Astrocyte (in vitro differentiated cells and primary cell): ENCODE data around the gene ZBTB2. TPM values are rescaled to one million over a fixed set of nuclear protein-coding genes. Genes with fewer than 3 reads are reported as not detected.
A peak's percentile ranks its signal among the peaks of the same experiment; 100 is the strongest.

ENCODE experiments used
- DNase-seq: peaks from one replicate; pipeline ENCODE4 v3.0.0-alpha.2; 2010; ENCODE audit warnings: low read depth
- FAIRE-seq: peaks from 2 replicates; lab custom pipeline; 2011; peaks lifted over from hg19 to GRCh38; lab: Jason Lieb, UNC
- H2AFZ ChIP-seq: 2 replicates; pipeline ENCODE4 v1.6.0; 2012; ENCODE audit warnings: low read depth, low read length, inconsistent platforms
- H3K27ac ChIP-seq: 2 replicates; pipeline ENCODE4 v1.5.1; 2011; ENCODE audit warnings: low read depth, low read length, inconsistent platforms
- H3K27me3 ChIP-seq: 2 replicates; pipeline ENCODE4 v1.6.0; 2011; ENCODE audit warnings: low read length, inconsistent platforms; ENCODE audit not compliant: insufficient read depth
- H3K36me3 ChIP-seq: 2 replicates; pipeline ENCODE4 v1.5.1; 2011; ENCODE audit warnings: low read length, inconsistent platforms; ENCODE audit not compliant: insufficient read depth
- H3K4me1 ChIP-seq: 2 replicates; pipeline ENCODE4 v1.5.1; 2011; ENCODE audit warnings: low read length, inconsistent platforms; ENCODE audit not compliant: insufficient read depth
- H3K4me2 ChIP-seq: 2 replicates; pipeline ENCODE4 v1.6.0; 2012; ENCODE audit warnings: low read length, inconsistent platforms
- H3K4me3 ChIP-seq: 2 replicates; pipeline ENCODE4 v1.5.1; 2011; ENCODE audit warnings: low read depth, mild to moderate bottlenecking, low read length, inconsistent platforms; ENCODE audit not compliant: insufficient read depth
- H3K79me2 ChIP-seq: 2 replicates; pipeline ENCODE4 v1.6.0; 2012; ENCODE audit warnings: mild to moderate bottlenecking, low read length, inconsistent platforms; ENCODE audit not compliant: insufficient read depth
- H3K9ac ChIP-seq: 2 replicates; pipeline ENCODE4 v1.6.0; 2012; ENCODE audit warnings: mild to moderate bottlenecking, low read length, inconsistent platforms
- H3K9me3 ChIP-seq: 2 replicates; pipeline ENCODE4 v1.5.1; 2012; ENCODE audit warnings: low read depth, mild to moderate bottlenecking, low read length, inconsistent platforms; ENCODE audit not compliant: insufficient read depth
- H4K20me1 ChIP-seq: 2 replicates; pipeline ENCODE4 v1.6.0; 2012; ENCODE audit warnings: low read length, inconsistent platforms; ENCODE audit not compliant: insufficient read depth
- H3K27ac Mint-ChIP-seq: one replicate; pipeline ENCODE4 v1.8.0; 2021; ENCODE audit warnings: mild to moderate bottlenecking, mixed read lengths; ENCODE audit not compliant: unreplicated experiment
- H3K27me3 Mint-ChIP-seq: one replicate; pipeline ENCODE4 v1.8.0; 2021; ENCODE audit warnings: low read depth, mixed read lengths; ENCODE audit not compliant: unreplicated experiment
- H3K36me3 Mint-ChIP-seq: one replicate; pipeline ENCODE4 v1.8.0; 2021; ENCODE audit warnings: low read depth, mixed read lengths; ENCODE audit not compliant: unreplicated experiment
- H3K4me1 Mint-ChIP-seq: one replicate; pipeline ENCODE4 v1.8.0; 2021; ENCODE audit warnings: low read depth, mixed read lengths; ENCODE audit not compliant: unreplicated experiment
- H3K4me3 Mint-ChIP-seq: one replicate; pipeline ENCODE4 v1.8.0; 2021; ENCODE audit warnings: mild to moderate bottlenecking, moderate library complexity, mixed read lengths; ENCODE audit not compliant: unreplicated experiment
- H3K9me3 Mint-ChIP-seq: one replicate; pipeline ENCODE4 v1.8.0; 2021; ENCODE audit warnings: mild to moderate bottlenecking, mixed read lengths; ENCODE audit not compliant: unreplicated experiment
- EZH2 ChIP-seq: IDR thresholded peaks from 2 replicates; pipeline ENCODE4 v1.6.1; 2012; ENCODE audit warnings: mild to moderate bottlenecking, low read length, inconsistent platforms; ENCODE audit not compliant: insufficient read depth
- total RNA-seq: library from RNA; stranded (reverse); gene quantifications from 2 replicates; pipeline ENCODE4 v1.2.1, GENCODE V29; 2021
- TF ChIP-seq, protein P1 (sequence below): IDR thresholded peaks from 2 replicates; pipeline ENCODE4 v1.5.1; 2011; ENCODE audit warnings: low read depth, mild to moderate bottlenecking, inconsistent platforms, low read length, moderate library complexity; ENCODE audit not compliant: insufficient read depth

The ZBTB2 gene
- total RNA-seq, 1 donor from 2014 or later: 20.8 TPM

DNA sequence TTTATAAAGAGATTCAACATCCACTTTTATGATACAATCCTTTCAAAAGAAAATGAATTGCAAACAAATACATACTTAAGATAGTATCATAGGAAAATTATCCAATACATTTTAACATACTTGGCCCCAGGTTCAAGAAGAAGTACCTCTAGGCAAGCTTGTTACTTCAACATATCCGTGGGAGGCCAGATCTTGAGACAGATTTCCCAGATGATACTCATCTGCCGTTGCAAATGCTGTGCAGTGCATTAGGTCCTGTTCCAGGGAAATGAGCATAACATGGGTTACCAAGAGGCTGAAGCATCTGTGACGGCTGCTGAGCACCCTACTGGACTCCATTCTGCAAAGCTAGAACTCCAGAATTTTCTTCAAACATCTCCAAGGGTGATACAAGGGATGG is 44.9 kb upstream of the ZBTB2 start:
- H3K9me3 ChIP-seq: no peaks in the 10 kb centered on the region
- H3K79me2 ChIP-seq: peaks cover 55% of the 10 kb centered on the region
- Mint-ChIP-seq H3K4me1 (peaks cover 21% of the 10 kb centered on the region), H3K36me3 (peaks cover 11% of the 10 kb centered on the region), H3K9me3 (no peaks in the 10 kb centered on the region), H3K27me3 (no peaks in the 10 kb centered on the region), H3K4me3 (peak overlapping the region; percentile 1), H3K27ac (no peak overlapping the region)
- H3K4me2 ChIP-seq: peak overlapping the region; percentile 26
- no peak overlapping the region for H2AFZ ChIP-seq
- no peak overlapping the region for H3K9ac ChIP-seq
- no peaks in the 10 kb centered on the region for H3K27me3 ChIP-seq
- peaks cover 8% of the 10 kb centered on the region for H3K36me3 ChIP-seq
- no peak for FAIRE-seq
- H4K20me1 ChIP-seq: peaks cover 13% of the 10 kb centered on the region
- peak overlapping the region; percentile 58 for H3K27ac ChIP-seq
- H3K4me1 ChIP-seq: peaks cover 21% of the 10 kb centered on the region
- TF ChIP-seq EZH2: no peak
- TF ChIP-seq, protein P1, sequence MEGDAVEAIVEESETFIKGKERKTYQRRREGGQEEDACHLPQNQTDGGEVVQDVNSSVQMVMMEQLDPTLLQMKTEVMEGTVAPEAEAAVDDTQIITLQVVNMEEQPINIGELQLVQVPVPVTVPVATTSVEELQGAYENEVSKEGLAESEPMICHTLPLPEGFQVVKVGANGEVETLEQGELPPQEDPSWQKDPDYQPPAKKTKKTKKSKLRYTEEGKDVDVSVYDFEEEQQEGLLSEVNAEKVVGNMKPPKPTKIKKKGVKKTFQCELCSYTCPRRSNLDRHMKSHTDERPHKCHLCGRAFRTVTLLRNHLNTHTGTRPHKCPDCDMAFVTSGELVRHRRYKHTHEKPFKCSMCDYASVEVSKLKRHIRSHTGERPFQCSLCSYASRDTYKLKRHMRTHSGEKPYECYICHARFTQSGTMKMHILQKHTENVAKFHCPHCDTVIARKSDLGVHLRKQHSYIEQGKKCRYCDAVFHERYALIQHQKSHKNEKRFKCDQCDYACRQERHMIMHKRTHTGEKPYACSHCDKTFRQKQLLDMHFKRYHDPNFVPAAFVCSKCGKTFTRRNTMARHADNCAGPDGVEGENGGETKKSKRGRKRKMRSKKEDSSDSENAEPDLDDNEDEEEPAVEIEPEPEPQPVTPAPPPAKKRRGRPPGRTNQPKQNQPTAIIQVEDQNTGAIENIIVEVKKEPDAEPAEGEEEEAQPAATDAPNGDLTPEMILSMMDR: no peak
- DNase-seq: no peak
- H3K4me3 ChIP-seq: no peak overlapping the region

- H3K36me3 Mint-ChIP-seq: peaks cover 11% of the 10 kb centered on the region
- H3K4me1 ChIP-seq: peaks cover 21% of the 10 kb centered on the region
- H4K20me1 ChIP-seq: peaks cover 14% of the 10 kb centered on the region
- H3K27me3 ChIP-seq: no peaks in the 10 kb centered on the region
- H3K4me3 ChIP-seq: no peak overlapping the region
- FAIRE-seq (peak; percentile 20), DNase-seq (no peak)
- H3K9me3 Mint-ChIP-seq: no peaks in the 10 kb centered on the region
- H3K79me2 ChIP-seq: peaks cover 37% of the 10 kb centered on the region
- no peak overlapping the region for H3K9ac ChIP-seq
- H3K4me2 ChIP-seq: no peak overlapping the region
- H3K27ac ChIP-seq: no peak overlapping the region
- no peak overlapping the region for H3K27ac Mint-ChIP-seq
- no peaks in the 10 kb centered on the region for H3K27me3 Mint-ChIP-seq
- no peak overlapping the region for H3K4me3 Mint-ChIP-seq
- H3K36me3 ChIP-seq: peaks cover 16% of the 10 kb centered on the region
- no peak for TF ChIP-seq EZH2
- TF ChIP-seq, protein P1: no peak
- no peak overlapping the region for H2AFZ ChIP-seq
- peaks cover 26% of the 10 kb centered on the region for H3K4me1 Mint-ChIP-seq
- no peaks in the 10 kb centered on the region for H3K9me3 ChIP-seq
Measured at GRCh38 chr6:151434369-151434768, 43.0 kb upstream of the ZBTB2 start.

DNA sequence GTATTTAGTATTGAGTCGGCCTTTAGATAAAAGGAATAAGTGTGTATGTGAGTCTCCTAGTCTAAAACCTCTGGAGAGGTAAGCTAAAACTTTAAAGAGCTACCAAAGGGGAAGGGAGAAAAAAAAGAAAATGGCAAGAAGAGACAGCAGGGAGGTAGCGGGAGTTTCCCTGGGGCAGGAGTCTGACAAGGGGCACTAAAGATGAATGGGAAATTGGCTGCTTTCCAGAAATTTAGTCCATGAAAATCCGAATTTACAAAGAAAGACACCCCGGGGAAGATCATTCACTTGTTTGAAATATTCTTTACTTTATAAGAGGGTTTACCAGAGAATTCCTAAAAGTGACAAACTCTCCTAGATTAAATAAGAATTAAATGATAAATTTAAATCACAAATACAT is 41.3 kb upstream of the ZBTB2 start:
- peaks cover 20% of the 10 kb centered on the region for H3K4me1 Mint-ChIP-seq
- Histone ChIP-seq H3K4me3 (no peak overlapping the region), H3K36me3 (peaks cover 28% of the 10 kb centered on the region), H3K27ac (no peak overlapping the region), H2AFZ (no peak overlapping the region), H3K9ac (no peak overlapping the region), H3K4me1 (peaks cover 14% of the 10 kb centered on the region), H3K79me2 (peaks cover 20% of the 10 kb centered on the region), H3K4me2 (no peak overlapping the region), H3K9me3 (no peaks in the 10 kb centered on the region), H3K27me3 (no peaks in the 10 kb centered on the region), H4K20me1 (peaks cover 6% of the 10 kb centered on the region)
- no peaks in the 10 kb centered on the region for H3K9me3 Mint-ChIP-seq
- H3K4me3 Mint-ChIP-seq: no peak overlapping the region
- FAIRE-seq (no peak), DNase-seq (no peak)
- H3K27ac Mint-ChIP-seq: no peak overlapping the region
- TF ChIP-seq, protein P1: no peak
- TF ChIP-seq EZH2: no peak
- peaks cover 5% of the 10 kb centered on the region for H3K36me3 Mint-ChIP-seq
- no peaks in the 10 kb centered on the region for H3K27me3 Mint-ChIP-seq
